Measurements from ENCODE around the gene EML3.
"Not testable (repeated sequence)": the region's sequence is repeated elsewhere in the genome, so short reads cannot be mapped to it uniquely, and the experiment has no call there.

- TF ChIP-seq, protein P1, sequence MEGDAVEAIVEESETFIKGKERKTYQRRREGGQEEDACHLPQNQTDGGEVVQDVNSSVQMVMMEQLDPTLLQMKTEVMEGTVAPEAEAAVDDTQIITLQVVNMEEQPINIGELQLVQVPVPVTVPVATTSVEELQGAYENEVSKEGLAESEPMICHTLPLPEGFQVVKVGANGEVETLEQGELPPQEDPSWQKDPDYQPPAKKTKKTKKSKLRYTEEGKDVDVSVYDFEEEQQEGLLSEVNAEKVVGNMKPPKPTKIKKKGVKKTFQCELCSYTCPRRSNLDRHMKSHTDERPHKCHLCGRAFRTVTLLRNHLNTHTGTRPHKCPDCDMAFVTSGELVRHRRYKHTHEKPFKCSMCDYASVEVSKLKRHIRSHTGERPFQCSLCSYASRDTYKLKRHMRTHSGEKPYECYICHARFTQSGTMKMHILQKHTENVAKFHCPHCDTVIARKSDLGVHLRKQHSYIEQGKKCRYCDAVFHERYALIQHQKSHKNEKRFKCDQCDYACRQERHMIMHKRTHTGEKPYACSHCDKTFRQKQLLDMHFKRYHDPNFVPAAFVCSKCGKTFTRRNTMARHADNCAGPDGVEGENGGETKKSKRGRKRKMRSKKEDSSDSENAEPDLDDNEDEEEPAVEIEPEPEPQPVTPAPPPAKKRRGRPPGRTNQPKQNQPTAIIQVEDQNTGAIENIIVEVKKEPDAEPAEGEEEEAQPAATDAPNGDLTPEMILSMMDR (IDR thresholded peaks at IDR 0.05; ENCODE audit: low read length) = not testable (repeated sequence)
- not testable (repeated sequence) for TF ChIP-seq EZH2 (IDR thresholded peaks at IDR 0.05; ENCODE audit: borderline replicate concordance, low read length)
Measured at GRCh38 chr11:62559626-62560025, 52.9 kb downstream of the EML3 start.
